Muscle layer of colon (tissue), 2 donors: ENCODE data around the gene AIMP2.
A peak's percentile ranks its signal among the peaks of the same experiment; 100 is the strongest.
"Not testable (repeated sequence)": the region's sequence is repeated elsewhere in the genome, so short reads cannot be mapped to it uniquely, and the experiment has no call there.

Experiments
- H3K27ac ChIP-seq: one replicate; pipeline ENCODE4 v1.7.0; 2013; ENCODE audit warnings: low read depth, mild to moderate bottlenecking, low read length, moderate library complexity
- H3K27me3 ChIP-seq, 2 donors: one replicate each; pipeline ENCODE4 v1.7.0; 2013; ENCODE audit warnings: low read length in 2 of 2, mild to moderate bottlenecking in 2 of 2; ENCODE audit not compliant: insufficient read depth in 2 of 2, control insufficient read depth in 1 of 2
- H3K36me3 ChIP-seq: one replicate; pipeline ENCODE4 v1.7.0; 2013; ENCODE audit warnings: mild to moderate bottlenecking, low read length; ENCODE audit not compliant: insufficient read depth
- H3K4me1 ChIP-seq: one replicate; pipeline ENCODE4 v1.7.0; 2013; ENCODE audit warnings: mild to moderate bottlenecking, low read length; ENCODE audit not compliant: insufficient read depth
- H3K4me3 ChIP-seq, 2 donors: one replicate each; pipeline ENCODE4 v1.7.0; 2013; ENCODE audit warnings: low read length in 2 of 2, low read depth in 1 of 2, mild to moderate bottlenecking in 1 of 2, moderate library complexity in 1 of 2
- H3K9ac ChIP-seq: one replicate; pipeline ENCODE4 v1.7.0; 2013; ENCODE audit warnings: low read length
- H3K9me3 ChIP-seq: one replicate; pipeline ENCODE4 v1.7.0; 2013; ENCODE audit warnings: mild to moderate bottlenecking, low read length
- donor health status: abdominal sarcoma.
- donor health status: Adenocarcinoma of cecum.

Gene AIMP2

GRCh38 chr7:6028563-6028962, 19.5 kb downstream of the AIMP2 start:
- Histone ChIP-seq H3K36me3 (peaks cover 48% of the 10 kb centered on the region), H3K27ac (no peak overlapping the region), H3K9ac (no peak overlapping the region), H3K9me3 (no peaks in the 10 kb centered on the region), H3K27me3 (no peaks in the 10 kb centered on the region), H3K4me3 (no peak overlapping the region), H3K4me1 (no peaks in the 10 kb centered on the region)

- Histone ChIP-seq H3K4me1 (no peaks in the 10 kb centered on the region), H3K9me3 (no peaks in the 10 kb centered on the region), H3K4me3 (no peak within 1 kb of the TSS), H3K9ac (no peak within 1 kb of the TSS), H3K27ac (no peak within 1 kb of the TSS), H3K36me3 (peaks cover 44% of the 10 kb centered on the region), H3K27me3 (no peaks in the 10 kb centered on the region)
Observed at GRCh38 chr7:6030988-6031387, 21.9 kb downstream of the AIMP2 start, which contains the start of gene ANKRD61. Gene ANKRD61 (plus strand): TSS chr7:6031376. CDS start chr7:6031376, 0 bp downstream.

GRCh38 chr7:6031567-6031966, 22.5 kb downstream of the AIMP2 start:
- Histone ChIP-seq H3K4me3 (no peak overlapping the region), H3K9ac (no peak overlapping the region), H3K36me3 (peaks cover 44% of the 10 kb centered on the region), H3K27ac (no peak overlapping the region), H3K4me1 (no peaks in the 10 kb centered on the region), H3K9me3 (no peaks in the 10 kb centered on the region), H3K27me3 (no peaks in the 10 kb centered on the region)

- Histone ChIP-seq H3K4me1 (no peaks in the 10 kb centered on the region), H3K27ac (no peak overlapping the region), H3K9ac (no peak overlapping the region), H3K36me3 (peaks cover 39% of the 10 kb centered on the region), H3K4me3 (no peak overlapping the region), H3K9me3 (no peaks in the 10 kb centered on the region), H3K27me3 (no peaks in the 10 kb centered on the region)
Observed at GRCh38 chr7:6032167-6032566, 23.1 kb downstream of the AIMP2 start.

- Histone ChIP-seq H3K9me3 (no peaks in the 10 kb centered on the region), H3K4me3 (no peak overlapping the region), H3K27me3 (no peaks in the 10 kb centered on the region), H3K36me3 (peaks cover 34% of the 10 kb centered on the region), H3K9ac (no peak overlapping the region), H3K4me1 (no peaks in the 10 kb centered on the region), H3K27ac (no peak overlapping the region)
Observed at GRCh38 chr7:6032641-6033040, 23.6 kb downstream of the AIMP2 start.

- H3K4me1 ChIP-seq = no peaks in the 10 kb centered on the region
- H3K27ac ChIP-seq = no peak overlapping the region
- H3K36me3 ChIP-seq = peaks cover 34% of the 10 kb centered on the region
- no peaks in the 10 kb centered on the region for H3K27me3 ChIP-seq
- H3K9ac ChIP-seq = no peak overlapping the region
- no peaks in the 10 kb centered on the region for H3K9me3 ChIP-seq
- no peak overlapping the region for H3K4me3 ChIP-seq
Observed at GRCh38 chr7:6035165-6035564, 26.1 kb downstream of the AIMP2 start.

- Histone ChIP-seq H3K4me3 (no peak overlapping the region), H3K4me1 (no peaks in the 10 kb centered on the region), H3K9ac (no peak overlapping the region), H3K27ac (no peak overlapping the region), H3K36me3 (peaks cover 39% of the 10 kb centered on the region), H3K27me3 (no peaks in the 10 kb centered on the region), H3K9me3 (no peaks in the 10 kb centered on the region)
Observed at GRCh38 chr7:6035686-6036085, 26.6 kb downstream of the AIMP2 start.

- H3K27me3 ChIP-seq = no peaks in the 10 kb centered on the region
- no peak overlapping the region for H3K4me3 ChIP-seq
- H3K4me1 ChIP-seq = no peaks in the 10 kb centered on the region
- no peak overlapping the region for H3K9ac ChIP-seq
- no peak overlapping the region for H3K27ac ChIP-seq
- no peaks in the 10 kb centered on the region for H3K9me3 ChIP-seq
- peaks cover 12% of the 10 kb centered on the region for H3K36me3 ChIP-seq
Observed at GRCh38 chr7:6049780-6050179, 40.7 kb downstream of the AIMP2 start.

- H3K27me3 ChIP-seq, H3K36me3 ChIP-seq, H3K4me1 ChIP-seq, H3K27ac ChIP-seq, H3K9ac ChIP-seq, H3K9me3 ChIP-seq, H3K4me3 ChIP-seq: not testable (repeated sequence)
Observed at GRCh38 chr7:6051185-6051584, 42.1 kb downstream of the AIMP2 start.

- H3K4me1 ChIP-seq = peaks cover 7% of the 10 kb centered on the region
- no peak overlapping the region for H3K4me3 ChIP-seq
- H3K27ac ChIP-seq = no peak overlapping the region
- no peaks in the 10 kb centered on the region for H3K27me3 ChIP-seq
- H3K9ac ChIP-seq = no peak overlapping the region
- H3K9me3 ChIP-seq = no peaks in the 10 kb centered on the region
- no peaks in the 10 kb centered on the region for H3K36me3 ChIP-seq
Observed at GRCh38 chr7:6056616-6057015, 47.5 kb downstream of the AIMP2 start.

- Histone ChIP-seq H3K4me3 (peak overlapping the region in 1 of 2 donors; percentile 88), H3K27me3 (no peaks in the 10 kb centered on the region), H3K4me1 (peaks cover 7% of the 10 kb centered on the region), H3K36me3 (no peaks in the 10 kb centered on the region), H3K27ac (no peak overlapping the region), H3K9me3 (no peaks in the 10 kb centered on the region), H3K9ac (no peak overlapping the region)
Observed at GRCh38 chr7:6057316-6058129, 48.5 kb downstream of the AIMP2 start.

- H3K9ac ChIP-seq, H3K36me3 ChIP-seq, H3K4me3 ChIP-seq, H3K27ac ChIP-seq, H3K27me3 ChIP-seq, H3K4me1 ChIP-seq, H3K9me3 ChIP-seq: not testable (repeated sequence)
Observed at GRCh38 chr7:6059941-6060340, 50.9 kb downstream of the AIMP2 start.
